ENCODE data around the gene PEA15.

PEA15 gene

GRCh38 chr1:160238408-160238807, 33.2 kb downstream of the PEA15 start:
- TF ChIP-seq MAX (IDR thresholded peaks at IDR 0.05; ENCODE audit: low read depth, low read length) (no peak), POLR2A (IDR thresholded peaks at IDR 0.05; ENCODE audit: extremely low read depth, insufficient read length) (no peak), CTCF (IDR thresholded peaks at IDR 0.05; ENCODE audit: low read depth, low read length) (no peak), MYC (IDR thresholded peaks at IDR 0.05; ENCODE audit: low read depth, low read length) (no peak)
- H3K4me3 ChIP-seq (ENCODE audit: low read depth, low read length): no peak overlapping the region
- no peak for DNase-seq (ENCODE audit: low read depth)

GRCh38 chr1:160239582-160240299, 34.6 kb downstream of the PEA15 start:
- TF ChIP-seq MAX (IDR thresholded peaks at IDR 0.05; ENCODE audit: low read depth, low read length) (no peak), MYC (IDR thresholded peaks at IDR 0.05; ENCODE audit: low read depth, low read length) (no peak), CTCF (IDR thresholded peaks at IDR 0.05; ENCODE audit: low read depth, low read length) (no peak), POLR2A (IDR thresholded peaks at IDR 0.05; ENCODE audit: extremely low read depth, insufficient read length) (no peak)
- DNase-seq (ENCODE audit: low read depth): no peak
- no peak overlapping the region for H3K4me3 ChIP-seq (ENCODE audit: low read depth, low read length)

GRCh38 chr1:160243767-160244166, 38.6 kb downstream of the PEA15 start:
- TF ChIP-seq MAX (IDR thresholded peaks at IDR 0.05; ENCODE audit: low read depth, low read length) (no peak), POLR2A (IDR thresholded peaks at IDR 0.05; ENCODE audit: extremely low read depth, insufficient read length) (no peak), MYC (IDR thresholded peaks at IDR 0.05; ENCODE audit: low read depth, low read length) (no peak), CTCF (IDR thresholded peaks at IDR 0.05; ENCODE audit: low read depth, low read length) (no peak)
- DNase-seq (ENCODE audit: low read depth): no peak
- no peak overlapping the region for H3K4me3 ChIP-seq (ENCODE audit: low read depth, low read length)

GRCh38 chr1:160244209-160244608, 39.0 kb downstream of the PEA15 start:
- H3K4me3 ChIP-seq (ENCODE audit: low read depth, low read length): no peak overlapping the region
- TF ChIP-seq MAX (IDR thresholded peaks at IDR 0.05; ENCODE audit: low read depth, low read length) (no peak), POLR2A (IDR thresholded peaks at IDR 0.05; ENCODE audit: extremely low read depth, insufficient read length) (no peak), CTCF (IDR thresholded peaks at IDR 0.05; ENCODE audit: low read depth, low read length) (no peak), MYC (IDR thresholded peaks at IDR 0.05; ENCODE audit: low read depth, low read length) (no peak)
- no peak for DNase-seq (ENCODE audit: low read depth)

- no peak for TF ChIP-seq MYC (IDR thresholded peaks at IDR 0.05; ENCODE audit: low read depth, low read length)
- TF ChIP-seq POLR2A (IDR thresholded peaks at IDR 0.05; ENCODE audit: extremely low read depth, insufficient read length): no peak
- TF ChIP-seq MAX (IDR thresholded peaks at IDR 0.05; ENCODE audit: low read depth, low read length): no peak
- TF ChIP-seq CTCF (IDR thresholded peaks at IDR 0.05; ENCODE audit: low read depth, low read length): no peak
- no peak overlapping the region for H3K4me3 ChIP-seq (ENCODE audit: low read depth, low read length)
- no peak for DNase-seq (ENCODE audit: low read depth)
These were observed 40.2 kb downstream of the PEA15 start for GRCh38 chr1:160245434-160245833.
